Spinal cord (tissue), 10 donors: ENCODE measurements around the gene ZBTB2. TPM values are rescaled to one million over a fixed set of nuclear protein-coding genes. Genes with fewer than 3 reads are reported as not detected.
A peak's percentile ranks its signal among the peaks of the same experiment; 100 is the strongest.

Experiments
- DNase-seq, 6 donors: peaks; one replicate each; pipeline versions ENCODE4 v3.0.0 to v3.0.0-alpha.2; 2013 to 2015; ENCODE audit warnings: low spot score in 6 of 6, low read depth in 4 of 6
- H3K27ac ChIP-seq: one replicate; pipeline ENCODE4 v1.5.1; 2013; ENCODE audit warnings: low read depth, low read length, control low read depth
- H3K27me3 ChIP-seq: one replicate; pipeline ENCODE4 v1.6.1; 2013; ENCODE audit warnings: low read length; ENCODE audit not compliant: control insufficient read depth, insufficient read depth
- H3K36me3 ChIP-seq: one replicate; pipeline ENCODE4 v1.6.1; 2013; ENCODE audit warnings: low read length; ENCODE audit not compliant: control insufficient read depth, insufficient read depth
- H3K4me1 ChIP-seq: one replicate; pipeline ENCODE4 v1.6.1; 2013; ENCODE audit warnings: low read length; ENCODE audit not compliant: control insufficient read depth, insufficient read depth
- H3K4me3 ChIP-seq: one replicate; pipeline ENCODE4 v1.5.1; 2013; ENCODE audit warnings: low read depth, low read length, control low read depth
- H3K9me3 ChIP-seq: one replicate; pipeline ENCODE4 v1.6.1; 2013; ENCODE audit warnings: low read length; ENCODE audit not compliant: control insufficient read depth, insufficient read depth
- WGBS: methylation state at CpG from one replicate; pipeline ENCODE4 v1.1.5; 2013; ENCODE audit warnings: missing lambda C conversion rate; ENCODE audit not compliant: insufficient coverage; 5-methylcytosine and 5-hydroxymethylcytosine counted together
- polyA plus RNA-seq, 2 donors: library from polyadenylated mRNA; unstranded; fragments of 120-200 nt; gene quantifications; one replicate each; pipeline ENCODE4 v1.2.1, GENCODE V29; 2013; ENCODE audit not compliant: insufficient read length in 2 of 2
- total RNA-seq, 2 donors: library from RNA; depleted of rRNA in 1 of 2; stranded (reverse); fragments of 120-200 nt in 1 of 2; fragments of >200 nt in 1 of 2; gene quantifications; one replicate each; pipeline versions ENCODE4 v1.2.3 to v1.2.4, GENCODE V29; 2013 to 2014
- donor health status: healthy.

Gene ZBTB2
- total and polyA plus RNA-seq, 4 donors: 8.9 to 13.9 (median 11.1) TPM

DNA sequence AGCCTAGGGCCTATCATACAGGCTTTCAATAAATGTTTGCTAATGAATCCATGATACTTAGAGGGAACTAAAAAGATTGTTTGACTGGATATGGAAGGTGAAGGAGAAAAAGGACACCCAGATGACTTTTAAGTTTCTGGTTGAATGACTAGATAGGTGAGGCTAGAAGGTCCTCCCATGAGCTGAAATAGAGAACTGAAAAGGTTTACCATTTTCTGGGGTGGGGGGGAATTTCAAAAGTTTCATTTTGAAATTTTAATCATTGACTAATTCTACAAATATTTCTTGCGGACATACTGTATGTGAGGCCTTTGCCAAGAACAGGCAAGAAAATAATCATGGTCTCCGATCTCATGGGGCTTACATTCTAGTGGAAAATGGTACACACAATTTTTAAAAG lies 17.9 kb upstream of the ZBTB2 start:
- Histone ChIP-seq H3K4me3 (no peak overlapping the region), H3K27me3 (no peaks in the 10 kb centered on the region), H3K36me3 (peaks cover 18% of the 10 kb centered on the region), H3K27ac (no peak overlapping the region), H3K4me1 (no peaks in the 10 kb centered on the region), H3K9me3 (no peaks in the 10 kb centered on the region)
- DNase-seq: no peak
- WGBS: 100% methylated on average over 1 of the region's 2 CpGs

- H3K27me3 ChIP-seq: no peaks in the 10 kb centered on the region
- H3K4me1 ChIP-seq: no peaks in the 10 kb centered on the region
- H3K36me3 ChIP-seq: peaks cover 20% of the 10 kb centered on the region
- DNase-seq: no peak
- no peaks in the 10 kb centered on the region for H3K9me3 ChIP-seq
- no peak overlapping the region for H3K4me3 ChIP-seq
- WGBS: 73% methylated on average over 1 of the region's 2 CpGs
- H3K27ac ChIP-seq: no peak overlapping the region
Measured at GRCh38 chr6:151408858-151409257, 17.5 kb upstream of the ZBTB2 start.

- no peak for DNase-seq
- no peak overlapping the region for H3K27ac ChIP-seq
- no peak overlapping the region for H3K4me3 ChIP-seq
- no peaks in the 10 kb centered on the region for H3K27me3 ChIP-seq
- 100% methylated on average over 1 of the region's 4 CpGs for WGBS
- no peaks in the 10 kb centered on the region for H3K9me3 ChIP-seq
- peaks cover 4% of the 10 kb centered on the region for H3K4me1 ChIP-seq
- peaks cover 14% of the 10 kb centered on the region for H3K36me3 ChIP-seq
Measured at GRCh38 chr6:151403919-151404308, 12.6 kb upstream of the ZBTB2 start.

- Histone ChIP-seq H3K27ac (no peak overlapping the region), H3K9me3 (no peaks in the 10 kb centered on the region), H3K27me3 (no peaks in the 10 kb centered on the region), H3K4me3 (no peak overlapping the region), H3K4me1 (peaks cover 4% of the 10 kb centered on the region), H3K36me3 (peaks cover 8% of the 10 kb centered on the region)
- WGBS: no CpG with 5 or more reads among the region's 1 CpG
- no peak for DNase-seq
Measured at GRCh38 chr6:151402228-151402627, 10.9 kb upstream of the ZBTB2 start.

DNA sequence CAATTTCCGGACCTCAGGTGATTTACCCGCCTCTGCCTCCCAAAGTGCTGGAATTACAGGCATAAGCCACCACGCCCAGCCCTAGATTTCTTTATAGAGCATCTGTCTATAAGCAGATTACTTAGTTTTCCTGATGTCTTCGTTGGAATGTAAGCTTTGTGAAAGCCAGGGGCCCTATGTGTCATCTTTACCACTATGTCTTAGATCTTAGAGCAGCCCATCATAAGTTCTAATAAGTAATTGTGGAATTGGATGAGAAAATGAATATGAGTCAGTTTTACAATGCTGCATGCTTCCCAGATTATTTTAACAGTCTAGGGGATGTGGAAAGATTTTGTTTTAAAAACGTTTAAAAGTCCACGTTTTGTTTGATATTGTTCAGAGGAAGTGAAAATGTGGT lies 9.1 kb upstream of the ZBTB2 start:
- DNase-seq: no peak
- H3K4me1 ChIP-seq: peaks cover 4% of the 10 kb centered on the region
- 81% methylated on average over 2 of the region's 6 CpGs for WGBS
- no peak overlapping the region for H3K27ac ChIP-seq
- no peaks in the 10 kb centered on the region for H3K27me3 ChIP-seq
- no peaks in the 10 kb centered on the region for H3K9me3 ChIP-seq
- peaks cover 6% of the 10 kb centered on the region for H3K36me3 ChIP-seq
- H3K4me3 ChIP-seq: no peak overlapping the region

GRCh38 chr6:151399679-151400078 lies 8.3 kb upstream of the ZBTB2 start:
- no peak overlapping the region for H3K4me3 ChIP-seq
- H3K4me1 ChIP-seq: peaks cover 4% of the 10 kb centered on the region
- H3K9me3 ChIP-seq: no peaks in the 10 kb centered on the region
- 100% methylated on average over 1 of the region's 3 CpGs for WGBS
- no peak for DNase-seq
- H3K36me3 ChIP-seq: peaks cover 6% of the 10 kb centered on the region
- no peaks in the 10 kb centered on the region for H3K27me3 ChIP-seq
- H3K27ac ChIP-seq: no peak overlapping the region

DNA sequence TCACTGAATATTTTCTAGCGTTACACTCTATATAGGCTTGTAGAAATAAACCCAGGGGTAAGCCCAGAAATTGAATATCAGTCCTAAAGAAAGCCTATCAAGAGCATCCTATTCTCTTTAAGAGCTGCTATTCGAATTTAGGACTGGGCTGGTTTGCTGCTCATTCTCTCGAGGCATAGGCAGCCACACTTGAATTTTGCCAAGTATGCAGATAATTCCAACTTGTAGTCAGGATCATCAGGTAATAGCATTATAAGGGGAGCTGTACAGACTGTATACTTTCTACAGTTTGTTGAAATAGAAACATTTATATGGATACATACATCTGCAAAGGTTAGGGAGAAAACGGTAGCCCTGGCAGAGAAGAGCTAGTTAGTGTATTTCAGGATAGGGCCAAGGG lies 2.1 kb upstream of the ZBTB2 start:
- H3K27ac ChIP-seq: no peak overlapping the region
- H3K4me3 ChIP-seq: no peak overlapping the region

DNA sequence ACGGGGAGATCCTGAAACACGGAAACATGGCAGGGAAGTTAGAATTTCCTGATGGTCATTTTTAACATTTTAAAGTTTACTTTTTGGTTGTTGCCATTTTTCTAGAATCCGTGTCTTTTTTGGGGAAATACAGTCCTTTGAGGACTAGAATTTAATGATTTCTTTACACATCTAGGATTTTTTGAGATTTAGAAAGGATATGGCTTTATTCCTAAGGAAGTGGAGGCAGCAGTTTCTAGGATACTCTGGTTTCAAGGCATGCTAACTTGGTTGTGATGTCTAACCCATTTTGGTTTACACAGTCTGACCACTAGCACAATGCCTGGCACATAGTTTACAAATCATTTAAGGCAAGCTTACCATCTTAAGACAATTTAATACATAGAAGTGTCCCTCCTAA lies 1.1 kb upstream of the ZBTB2 start:
- Histone ChIP-seq H3K9me3 (no peaks in the 10 kb centered on the region), H3K27ac (peak overlapping the region; percentile 79), H3K36me3 (peaks cover 2% of the 10 kb centered on the region), H3K4me3 (peak overlapping the region; percentile 58), H3K27me3 (no peaks in the 10 kb centered on the region), H3K4me1 (peaks cover 11% of the 10 kb centered on the region)
- 0% methylated on average over 2 of the region's 3 CpGs for WGBS
- no peak for DNase-seq

More for the DNA sequence above, 2.1 kb upstream of the ZBTB2 start:
- DNase-seq: no peak
- Histone ChIP-seq H3K9me3 (no peaks in the 10 kb centered on the region), H3K36me3 (peaks cover 2% of the 10 kb centered on the region), H3K4me1 (peaks cover 11% of the 10 kb centered on the region), H3K27me3 (no peaks in the 10 kb centered on the region)
- WGBS: no CpG with 5 or more reads among the region's 4 CpGs

DNA sequence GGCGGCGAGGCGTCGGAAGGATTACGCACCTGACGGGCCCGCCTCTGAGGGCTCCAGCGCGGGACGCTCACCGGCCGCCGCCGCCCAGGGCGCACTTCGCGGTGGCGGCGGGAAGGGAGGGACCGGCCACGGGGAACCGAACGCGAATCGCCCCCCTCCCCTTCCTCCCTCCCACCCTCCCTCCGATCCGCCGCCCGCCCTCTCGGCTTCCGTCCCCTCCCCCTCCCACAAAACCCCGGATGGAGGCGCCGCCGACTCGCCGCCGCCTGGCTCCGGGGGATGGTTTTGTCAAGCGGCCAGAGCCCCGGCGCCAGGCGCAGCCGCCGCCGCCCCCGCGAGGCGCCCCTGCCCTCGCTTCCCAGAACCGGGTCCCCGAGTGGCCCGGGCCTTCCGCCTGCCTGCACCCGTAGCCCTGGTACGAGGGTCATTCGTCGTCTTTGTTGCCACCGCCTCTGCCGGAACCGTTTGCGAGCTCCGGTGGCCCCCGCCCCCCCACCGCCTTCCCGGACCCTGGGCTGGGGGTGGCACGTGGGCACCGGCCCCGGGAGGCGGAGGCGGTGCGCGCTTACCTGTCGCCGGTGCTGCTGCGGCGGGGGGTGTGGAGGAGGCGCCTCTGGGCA lies 398 bp downstream of the ZBTB2 start:
- Histone ChIP-seq H3K4me3 (peak overlapping the region; percentile 58), H3K27ac (peak overlapping the region; percentile 79), H3K9me3 (no peaks in the 10 kb centered on the region), H3K36me3 (peaks cover 2% of the 10 kb centered on the region), H3K4me1 (peaks cover 11% of the 10 kb centered on the region), H3K27me3 (no peaks in the 10 kb centered on the region)
- DNase-seq: peak in 5 of 6 donors; percentile 36 to 94 (median 73)
- WGBS: 0% methylated on average over 68 of the region's 78 CpGs

DNA sequence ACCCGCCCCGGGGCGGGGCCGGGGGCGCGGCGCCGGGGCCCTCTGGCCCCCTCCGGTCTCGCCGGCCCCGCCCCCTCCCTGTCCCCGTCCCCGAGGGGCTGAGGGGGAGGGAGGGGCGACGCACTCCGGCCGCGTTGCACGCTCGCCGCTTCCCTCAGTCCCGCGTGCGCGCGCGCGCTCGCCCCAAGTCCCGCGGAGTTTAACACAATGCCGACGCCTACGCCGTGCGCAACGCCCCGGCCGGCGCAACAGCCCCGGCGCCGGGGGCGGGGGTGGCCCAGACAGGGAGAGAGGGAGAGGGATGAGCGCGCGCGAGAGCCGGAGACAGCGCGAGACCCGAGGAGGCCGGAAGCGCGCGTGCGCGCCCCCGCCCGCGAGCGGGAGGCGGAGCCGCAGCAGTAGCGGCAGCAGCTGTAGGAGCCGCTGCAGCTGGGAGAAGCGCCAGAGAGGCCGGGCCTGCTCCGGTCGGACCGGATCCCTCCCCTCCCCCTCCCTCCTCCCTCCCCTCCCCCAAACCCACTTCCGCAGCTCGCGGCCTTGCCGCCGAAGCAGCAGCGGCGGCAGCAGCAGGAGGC lies 996 bp downstream of the ZBTB2 start:
- H3K27me3 ChIP-seq: no peaks in the 10 kb centered on the region
- peak overlapping the region; percentile 69 for H3K4me3 ChIP-seq
- H3K36me3 ChIP-seq: no peaks in the 10 kb centered on the region
- H3K4me1 ChIP-seq: peaks cover 11% of the 10 kb centered on the region
- H3K9me3 ChIP-seq: no peaks in the 10 kb centered on the region
- WGBS: 0% methylated on average over 70 of the region's 79 CpGs
- H3K27ac ChIP-seq: peak overlapping the region; percentile 98
- DNase-seq: peak; percentile 96 to 100 (median 98)
